Tibial artery (tissue), 4 donors: ENCODE data around the gene EPG5.

ENCODE experiments used
- DNase-seq, 2 donors: peaks; one replicate each; pipeline ENCODE4 v3.0.0-alpha.2; 2019
- H3K27ac ChIP-seq, 2 donors: fragments of 200-600 bp; sonication (generic) in 1 of 2; 1 replicate in 1 of 2; 2 replicates in 1 of 2; pipeline ENCODE4 v1.5.1; 2018 to 2019; ENCODE audit warnings: mild to moderate bottlenecking in 1 of 2
- H3K27me3 ChIP-seq, 2 donors: fragments of 200-600 bp; sonication (generic) in 1 of 2; one replicate each; pipeline versions ENCODE4 v1.5.1 to v1.6.0; 2016 to 2019
- H3K36me3 ChIP-seq, 3 donors: fragments of 200-600 bp; sonication (generic) in 2 of 3; one replicate each; pipeline ENCODE4 v1.5.1; 2016 to 2019; ENCODE audit warnings: mild to moderate bottlenecking in 2 of 3
- H3K4me1 ChIP-seq, 4 donors: fragments of 200-600 bp; sonication (generic) in 2 of 4; 1 replicate in 3 of 4; 2 replicates in 1 of 4; pipeline ENCODE4 v1.5.1; 2016 to 2019
- H3K4me3 ChIP-seq, 2 donors: fragments of 200-600 bp; sonication (generic) in 1 of 2; 1 replicate in 1 of 2; 2 replicates in 1 of 2; pipeline ENCODE4 v1.5.1; 2018 to 2019; ENCODE audit warnings: mild to moderate bottlenecking in 2 of 2
- H3K9me3 ChIP-seq, 3 donors: fragments of 200-600 bp; sonication (generic) in 1 of 3; one replicate each; pipeline ENCODE4 v1.5.1; 2016 to 2019
- CTCF ChIP-seq, 2 experiments: fragments of 200-600 bp in 1 of 2; fragments of 450-650 bp in 1 of 2; IDR thresholded peaks; one replicate each; pipeline ENCODE4 v1.5.1; 2017 to 2019; ENCODE audit warnings: antibody characterized with exemption in 2 of 2, mild to moderate bottlenecking in 1 of 2, moderate library complexity in 1 of 2
- intact Hi-C: fragments of 100-400 bp; cut with DNase I; formaldehyde crosslinking; loops from one replicate; pipeline ENCODE4 v1.15.0; 2023; ENCODE audit warnings: low total_unique reads

The EPG5 gene

GRCh38 chr18:45958730-45959129 lies 8.4 kb downstream of the EPG5 start:
- no peak for TF ChIP-seq CTCF (IDR thresholded peaks at IDR 0.05)
- Histone ChIP-seq H3K4me1 (peaks cover 0 to 39% (median 8%) of the 10 kb centered on the region in 4 donors), H3K36me3 (peaks cover 0 to 18% (median 16%) of the 10 kb centered on the region in 3 donors), H3K27ac (no peak overlapping the region), H3K4me3 (no peak overlapping the region), H3K27me3 (no peaks in the 10 kb centered on the region), H3K9me3 (no peaks in the 10 kb centered on the region)
- intact Hi-C loops, result no loop called here
- DNase-seq, result no peak

- H3K9me3 ChIP-seq, result no peaks in the 10 kb centered on the region
- no peak overlapping the region for H3K4me3 ChIP-seq
- no peak overlapping the region for H3K27ac ChIP-seq
- no peak for DNase-seq
- no peaks in the 10 kb centered on the region for H3K27me3 ChIP-seq
- intact Hi-C loops, result no loop called here
- H3K4me1 ChIP-seq, result peaks cover 0 to 44% (median 9%) of the 10 kb centered on the region in 4 donors
- peaks cover 5 to 25% (median 19%) of the 10 kb centered on the region in 3 donors for H3K36me3 ChIP-seq
- no peak for TF ChIP-seq CTCF (IDR thresholded peaks at IDR 0.05)
These were observed 9.1 kb downstream of the EPG5 start for GRCh38 chr18:45958027-45958426.

- intact Hi-C loops, result no loop called here
- H3K27me3 ChIP-seq, result no peaks in the 10 kb centered on the region
- no peak for DNase-seq
- H3K27ac ChIP-seq, result no peak overlapping the region
- peaks cover 0 to 53% (median 9%) of the 10 kb centered on the region in 4 donors for H3K4me1 ChIP-seq
- peaks cover 12 to 34% (median 28%) of the 10 kb centered on the region in 3 donors for H3K36me3 ChIP-seq
- H3K4me3 ChIP-seq, result no peak overlapping the region
- no peak for TF ChIP-seq CTCF (IDR thresholded peaks at IDR 0.05)
- no peaks in the 10 kb centered on the region for H3K9me3 ChIP-seq
These were observed 10.0 kb downstream of the EPG5 start for GRCh38 chr18:45957100-45957499.

- DNase-seq, result no peak
- Histone ChIP-seq H3K4me3 (no peak overlapping the region), H3K36me3 (peaks cover 16 to 56% (median 45%) of the 10 kb centered on the region in 3 donors), H3K27ac (peak overlapping the region in 1 of 2 donors; percentile 30), H3K9me3 (no peaks in the 10 kb centered on the region), H3K27me3 (no peaks in the 10 kb centered on the region), H3K4me1 (peaks cover 0 to 62% (median 8%) of the 10 kb centered on the region in 4 donors)
- intact Hi-C loops, result no loop called here
- no peak for TF ChIP-seq CTCF (IDR thresholded peaks at IDR 0.05)
These were observed 12.8 kb downstream of the EPG5 start for GRCh38 chr18:45954070-45954934.

GRCh38 chr18:45951016-45951714 lies 16.0 kb downstream of the EPG5 start:
- peak; percentile 28 to 75 for DNase-seq
- TF ChIP-seq CTCF (IDR thresholded peaks at IDR 0.05), result no peak
- intact Hi-C loops, result no loop called here
- Histone ChIP-seq H3K27me3 (no peaks in the 10 kb centered on the region), H3K27ac (no peak overlapping the region), H3K4me3 (no peak overlapping the region), H3K9me3 (no peaks in the 10 kb centered on the region), H3K36me3 (peaks cover 45 to 87% (median 77%) of the 10 kb centered on the region in 3 donors), H3K4me1 (peaks cover 0 to 44% (median 6%) of the 10 kb centered on the region in 4 donors)
